ENCODE data around the gene TOR2A.
A peak's percentile ranks its signal among the peaks of the same experiment; 100 is the strongest.

Gene TOR2A

GRCh38 chr9:127698985-127699670 is 36.0 kb downstream of the TOR2A start:
- DNase-seq (ENCODE audit: low spot score) = peak; percentile 94

- no peak for DNase-seq (ENCODE audit: low spot score)
These were observed 36.7 kb downstream of the TOR2A start for GRCh38 chr9:127698386-127698785.

GRCh38 chr9:127697575-127697974 is 37.5 kb downstream of the TOR2A start:
- DNase-seq (ENCODE audit: low spot score) = no peak

GRCh38 chr9:127694890-127695720 is 40.0 kb downstream of the TOR2A start:
- DNase-seq (ENCODE audit: low spot score) = no peak

- DNase-seq (ENCODE audit: low spot score) = no peak
These were observed 41.4 kb downstream of the TOR2A start for GRCh38 chr9:127693697-127694096.

- no peak for DNase-seq (ENCODE audit: low spot score)
These were observed 42.0 kb downstream of the TOR2A start for GRCh38 chr9:127693143-127693542.

- no peak for DNase-seq (ENCODE audit: low spot score)
These were observed 43.0 kb downstream of the TOR2A start for GRCh38 chr9:127692071-127692470.

- no peak for DNase-seq (ENCODE audit: low spot score)
These were observed 44.4 kb downstream of the TOR2A start for GRCh38 chr9:127690735-127691134.

- DNase-seq (ENCODE audit: low spot score) = no peak
These were observed 45.6 kb downstream of the TOR2A start for GRCh38 chr9:127689329-127690000.

- no peak for DNase-seq (ENCODE audit: low spot score)
These were observed 48.4 kb downstream of the TOR2A start for GRCh38 chr9:127686461-127687393.

- DNase-seq (ENCODE audit: low spot score) = no peak
These were observed 50.5 kb downstream of the TOR2A start for GRCh38 chr9:127684576-127684975.

GRCh38 chr9:127683723-127684122 is 51.4 kb downstream of the TOR2A start:
- DNase-seq (ENCODE audit: low spot score) = no peak

- no peak for DNase-seq (ENCODE audit: low spot score)
These were observed 52.5 kb downstream of the TOR2A start for GRCh38 chr9:127682351-127683136.

Data from kidney capillary endothelial cell (primary cell).